HG03558 (cell line): ENCODE measurements around the gene CNIH4.
"Not testable (repeated sequence)": the region's sequence is repeated elsewhere in the genome, so short reads cannot be mapped to it uniquely, and the experiment has no call there.

Source experiments
- ATAC-seq: cut with Tn5 transposase; IDR thresholded peaks from one replicate; pipeline ENCODE4 v1.9.1; 2021; ENCODE audit warnings: moderate number of reproducible peaks; ENCODE audit not compliant: unreplicated experiment; ENCODE audit errors: extremely low read depth

Gene CNIH4

GRCh38 chr1:224343679-224344078 lies 13.0 kb upstream of the CNIH4 start:
- ATAC-seq, result no peak

GRCh38 chr1:224348137-224348536 lies 8.5 kb upstream of the CNIH4 start:
- ATAC-seq, result no peak

GRCh38 chr1:224349716-224350115 lies 7.0 kb upstream of the CNIH4 start:
- not testable (repeated sequence) for ATAC-seq

GRCh38 chr1:224352436-224353085 lies 4.1 kb upstream of the CNIH4 start:
- ATAC-seq, result not testable (repeated sequence)

- no peak for ATAC-seq
Observed at GRCh38 chr1:224353975-224354925, 2.4 kb upstream of the CNIH4 start.

- ATAC-seq, result no peak
Observed at GRCh38 chr1:224357626-224358124, 996 bp downstream of the CNIH4 start.

GRCh38 chr1:224358237-224358636 lies 1.6 kb downstream of the CNIH4 start:
- no peak for ATAC-seq

GRCh38 chr1:224359207-224359606 lies 2.5 kb downstream of the CNIH4 start:
- ATAC-seq, result no peak

GRCh38 chr1:224368409-224368808 lies 11.7 kb downstream of the CNIH4 start:
- ATAC-seq, result peak; percentile 89

GRCh38 chr1:224373008-224373590 lies 16.4 kb downstream of the CNIH4 start:
- ATAC-seq, result no peak

GRCh38 chr1:224375059-224375458 lies 18.4 kb downstream of the CNIH4 start:
- no peak for ATAC-seq

GRCh38 chr1:224377676-224378006 lies 21.0 kb downstream of the CNIH4 start:
- peak; percentile 64 for ATAC-seq

GRCh38 chr1:224378855-224379631 lies 22.4 kb downstream of the CNIH4 start:
- no peak for ATAC-seq

- ATAC-seq, result peak; percentile 60
Observed at GRCh38 chr1:224380003-224380402, 23.3 kb downstream of the CNIH4 start.

GRCh38 chr1:224381880-224382548 lies 25.3 kb downstream of the CNIH4 start:
- no peak for ATAC-seq

- ATAC-seq, result no peak
Observed at GRCh38 chr1:224383218-224383617, 26.5 kb downstream of the CNIH4 start.

GRCh38 chr1:224387302-224387912 lies 30.7 kb downstream of the CNIH4 start:
- no peak for ATAC-seq

- ATAC-seq, result no peak
Observed at GRCh38 chr1:224387943-224388342, 31.3 kb downstream of the CNIH4 start.

GRCh38 chr1:224390517-224390916 lies 33.8 kb downstream of the CNIH4 start:
- no peak for ATAC-seq
